GM10248 (cell line): Measurements from ENCODE around the gene ARHGEF17.

Experiments used
- CTCF ChIA-PET: fragments of 300-600 bp; sonication (Branson Sonifier 250); formaldehyde crosslinking; extraction: SDS; loops from one replicate; lab custom pipeline; 2021; ENCODE audit warnings: antibody characterized with exemption; lab: Yijun Ruan, JAX
- POLR2A ChIA-PET: fragments of 350-650 bp; sonication (Branson Sonifier 250); formaldehyde crosslinking; extraction: SDS; loops from one replicate; lab custom pipeline; 2020; ENCODE audit warnings: antibody characterized with exemption; lab: Yijun Ruan, JAX
- DNase-seq: peaks from one replicate; pipeline ENCODE4 v3.0.0; 2012; ENCODE audit errors: extremely low spot score
- TF ChIP-seq, protein P1 (sequence below): IDR thresholded peaks from 2 replicates; pipeline ENCODE4 v1.5.1; 2012; ENCODE audit warnings: mild to moderate bottlenecking, low read depth; ENCODE audit errors: extremely low read depth, missing control alignments, control extremely low read depth

ARHGEF17 gene

DNA sequence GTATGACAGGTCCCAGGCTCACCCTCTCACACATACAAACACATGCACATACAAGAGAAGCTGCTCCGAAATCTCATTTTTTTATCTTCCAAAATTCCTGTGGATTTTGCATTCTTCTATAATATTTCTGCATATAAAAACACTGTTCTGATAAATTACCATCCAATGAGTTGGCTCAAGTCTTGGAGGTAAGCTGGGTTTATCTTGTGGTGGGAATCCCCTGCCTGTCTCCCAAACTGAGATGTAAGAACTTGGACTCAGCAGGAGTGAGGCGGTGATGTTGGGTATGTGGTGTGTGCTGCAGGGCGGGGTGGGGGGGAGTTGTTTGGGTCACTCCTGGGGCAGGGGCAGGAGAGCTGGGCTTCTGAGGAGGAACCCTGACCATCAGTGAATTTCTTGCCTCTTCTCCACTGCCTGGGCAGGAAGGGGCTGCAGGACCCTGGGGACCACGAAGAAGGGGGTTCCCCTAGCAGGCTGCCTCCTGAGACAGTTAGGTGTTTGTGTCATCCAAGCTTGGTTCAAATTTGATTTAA, 42.7 kb upstream of the ARHGEF17 start:
- ChIA-PET POLR2A (no interaction called here), CTCF (interaction anchor here (1.4 to 3.9 kb wide), 6 partner anchors 23 to 85 kb away, joined by 4 to 19 read pairs (median 6); no protein-coding TSS in a partner anchor)
- no peak for DNase-seq
- TF ChIP-seq, protein P1, sequence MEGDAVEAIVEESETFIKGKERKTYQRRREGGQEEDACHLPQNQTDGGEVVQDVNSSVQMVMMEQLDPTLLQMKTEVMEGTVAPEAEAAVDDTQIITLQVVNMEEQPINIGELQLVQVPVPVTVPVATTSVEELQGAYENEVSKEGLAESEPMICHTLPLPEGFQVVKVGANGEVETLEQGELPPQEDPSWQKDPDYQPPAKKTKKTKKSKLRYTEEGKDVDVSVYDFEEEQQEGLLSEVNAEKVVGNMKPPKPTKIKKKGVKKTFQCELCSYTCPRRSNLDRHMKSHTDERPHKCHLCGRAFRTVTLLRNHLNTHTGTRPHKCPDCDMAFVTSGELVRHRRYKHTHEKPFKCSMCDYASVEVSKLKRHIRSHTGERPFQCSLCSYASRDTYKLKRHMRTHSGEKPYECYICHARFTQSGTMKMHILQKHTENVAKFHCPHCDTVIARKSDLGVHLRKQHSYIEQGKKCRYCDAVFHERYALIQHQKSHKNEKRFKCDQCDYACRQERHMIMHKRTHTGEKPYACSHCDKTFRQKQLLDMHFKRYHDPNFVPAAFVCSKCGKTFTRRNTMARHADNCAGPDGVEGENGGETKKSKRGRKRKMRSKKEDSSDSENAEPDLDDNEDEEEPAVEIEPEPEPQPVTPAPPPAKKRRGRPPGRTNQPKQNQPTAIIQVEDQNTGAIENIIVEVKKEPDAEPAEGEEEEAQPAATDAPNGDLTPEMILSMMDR, result no peak

DNA sequence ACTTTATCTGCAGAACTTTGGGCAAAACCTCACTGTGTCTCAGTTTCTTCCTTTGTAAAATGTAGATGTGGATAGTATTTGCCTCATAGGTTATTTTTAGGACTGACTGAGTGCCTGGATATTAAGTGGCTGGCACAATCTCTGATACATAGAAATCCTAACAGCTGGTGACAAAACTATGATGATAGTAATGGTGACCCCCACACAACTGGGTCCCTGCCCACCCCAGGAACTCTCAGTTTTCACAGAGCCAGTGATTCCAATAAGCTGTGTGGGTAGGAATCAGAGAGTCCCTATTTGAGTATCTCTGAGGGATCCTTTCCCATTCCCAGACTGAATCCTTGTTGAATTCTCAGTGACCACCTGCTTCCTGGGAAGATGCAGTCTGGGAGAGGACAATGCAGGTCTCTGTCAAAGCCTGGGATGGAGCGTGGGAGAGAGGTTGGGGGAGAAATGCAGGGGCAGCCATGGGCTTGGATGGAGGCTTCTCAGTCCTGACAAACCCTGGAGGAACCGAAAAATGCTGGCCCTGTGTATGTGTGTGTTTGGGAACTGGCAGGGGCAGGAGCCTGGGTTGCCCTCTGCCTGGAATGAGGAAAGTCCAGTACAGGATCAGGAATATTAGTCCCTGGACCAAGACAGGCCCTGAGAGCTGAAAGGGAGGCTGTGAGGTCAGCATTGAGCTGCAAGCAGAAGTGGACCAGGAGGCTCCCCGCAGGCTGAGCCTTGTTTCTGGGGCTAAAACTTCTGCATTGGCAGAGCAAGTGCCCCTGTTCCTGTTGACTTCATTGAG, 42.0 kb upstream of the ARHGEF17 start:
- ChIA-PET POLR2A (no interaction called here), CTCF (interaction anchor here (1.4 to 3.9 kb wide), 7 partner anchors 7 to 84 kb away, joined by 4 to 19 read pairs (median 6); no protein-coding TSS in a partner anchor)
- DNase-seq, result no peak
- TF ChIP-seq, protein P1, result no peak

DNA sequence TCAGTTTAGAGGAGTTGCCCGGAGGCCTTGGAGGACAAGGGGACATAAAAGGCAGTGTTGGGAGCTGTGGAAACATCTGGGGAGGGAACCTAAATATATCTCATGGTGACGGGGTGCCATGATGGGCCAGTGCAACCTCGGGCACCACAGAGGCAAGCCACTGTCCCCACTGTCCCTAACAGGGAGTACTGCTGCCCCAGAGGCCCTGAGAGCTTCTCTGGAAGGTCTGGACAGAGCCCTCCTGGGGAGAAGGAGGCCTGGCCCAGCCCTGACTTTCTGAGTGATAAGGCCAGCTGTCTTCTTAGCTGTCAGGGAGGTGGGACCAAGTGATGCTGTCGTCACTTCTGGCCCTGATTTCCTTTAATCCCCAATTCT, 41.4 kb upstream of the ARHGEF17 start:
- DNase-seq, result no peak
- TF ChIP-seq, protein P1, result no peak
- CTCF ChIA-PET, result interaction anchor here (1.0 to 3.9 kb wide), 9 partner anchors 8 to 84 kb away, joined by 3 to 19 read pairs (median 5); no protein-coding TSS in a partner anchor
- POLR2A ChIA-PET, result no interaction called here

DNA sequence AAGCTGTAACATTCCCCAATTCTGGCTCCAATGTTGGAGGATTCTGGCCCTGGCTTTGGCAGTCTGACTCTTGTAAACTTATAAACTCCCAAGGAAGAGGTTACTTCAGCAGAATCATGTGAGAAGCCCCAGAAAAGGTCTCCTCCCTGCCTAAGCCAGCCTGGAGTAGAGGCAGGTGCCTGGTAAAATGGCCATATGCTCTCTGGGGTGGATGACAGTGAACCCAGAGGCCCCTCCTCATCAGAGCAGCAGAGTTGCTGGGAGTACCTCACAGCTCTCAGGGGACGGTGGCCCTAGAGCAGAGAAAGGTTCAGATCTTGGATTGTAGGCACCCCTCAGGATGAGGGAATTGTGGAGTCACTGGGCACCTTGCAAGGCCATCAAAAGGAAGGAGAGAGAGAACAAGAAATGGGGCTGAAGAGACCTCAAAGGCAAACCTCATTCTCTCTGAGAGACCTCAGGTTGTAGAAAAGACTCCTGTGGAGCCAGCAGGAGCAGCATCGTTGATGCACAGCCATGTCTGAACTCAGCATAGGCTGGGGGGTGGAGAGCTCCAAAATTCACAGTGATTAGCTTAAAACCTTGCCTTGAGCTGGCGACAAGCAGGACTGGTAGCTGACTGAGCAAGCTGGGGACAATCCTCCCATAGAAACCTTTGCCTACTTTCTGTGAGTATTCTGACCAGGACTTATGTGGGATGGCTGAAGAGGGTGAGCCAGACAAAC, 40.8 kb upstream of the ARHGEF17 start:
- DNase-seq, result no peak
- CTCF ChIA-PET, result interaction anchor here (0.8 to 3.9 kb wide), 10 partner anchors 9 to 39 kb away, joined by 3 to 19 read pairs (median 4); no protein-coding TSS in a partner anchor
- POLR2A ChIA-PET, result no interaction called here
- TF ChIP-seq, protein P1, result no peak

DNA sequence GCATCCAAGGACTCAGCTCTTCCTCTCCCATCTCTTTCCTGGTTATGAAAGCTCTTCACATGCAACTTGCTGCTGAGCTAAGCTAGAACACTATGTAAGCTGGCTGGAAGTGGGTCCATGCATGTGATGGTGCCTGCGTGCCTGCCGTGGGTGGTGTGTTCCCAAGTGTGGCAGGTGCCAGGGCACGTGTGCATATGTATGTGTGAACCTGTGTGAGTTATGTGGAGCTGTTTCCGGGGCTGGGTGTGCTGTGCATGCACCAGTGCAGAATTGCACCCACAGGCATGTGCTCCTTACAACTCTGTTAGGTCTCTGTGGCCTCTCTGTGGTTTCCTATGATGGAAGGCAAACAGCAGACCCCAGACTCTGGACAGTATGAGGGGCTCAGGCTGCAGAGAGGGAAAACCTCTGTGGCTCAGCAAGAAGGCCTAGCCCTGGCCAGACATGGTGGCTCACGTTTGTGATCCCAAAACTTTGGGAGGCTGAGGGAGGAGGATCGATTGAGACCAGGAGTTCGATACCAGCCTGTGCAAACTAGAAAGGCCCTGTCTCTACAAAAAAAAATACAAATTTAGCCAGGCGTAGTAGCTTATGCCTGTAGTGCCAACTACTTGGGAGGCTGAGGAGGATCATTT, 40.1 kb upstream of the ARHGEF17 start:
- ChIA-PET CTCF (interaction anchor here (0.8 to 3.9 kb wide), 7 partner anchors 9 to 30 kb away, joined by 3 to 19 read pairs (median 4); no protein-coding TSS in a partner anchor), POLR2A (no interaction called here)
- no peak for DNase-seq
- TF ChIP-seq, protein P1, result no peak
